GM12891 (cell line): Measurements from ENCODE around the gene NPR1.

Source experiments
- PAX5 ChIP-seq: IDR thresholded peaks from 2 replicates; pipeline ENCODE4 v1.6.1; 2011; ENCODE audit warnings: low read length, moderate library complexity, mild to moderate bottlenecking; ENCODE audit not compliant: insufficient read depth, severe bottlenecking
- POLR2A ChIP-seq: IDR thresholded peaks from 2 replicates; pipeline ENCODE4 v1.6.1; 2011; ENCODE audit warnings: low read depth, low read length, control low read depth
- POLR2AphosphoS5 ChIP-seq: IDR thresholded peaks from 2 replicates; pipeline ENCODE4 v1.6.1; 2011; ENCODE audit warnings: low read depth, low read length, control low read depth
- POU2F2 ChIP-seq: IDR thresholded peaks from 2 replicates; pipeline ENCODE4 v1.6.1; 2011; ENCODE audit warnings: low read depth, mild to moderate bottlenecking, control low read depth, low read length, moderate library complexity
- SPI1 ChIP-seq: IDR thresholded peaks from 2 replicates; pipeline ENCODE4 v1.6.1; 2011; ENCODE audit warnings: low read depth, low read length, control low read depth
- TAF1 ChIP-seq: IDR thresholded peaks from 2 replicates; pipeline ENCODE4 v1.6.1; 2011; ENCODE audit warnings: low read depth, low read length, control low read depth

DNA sequence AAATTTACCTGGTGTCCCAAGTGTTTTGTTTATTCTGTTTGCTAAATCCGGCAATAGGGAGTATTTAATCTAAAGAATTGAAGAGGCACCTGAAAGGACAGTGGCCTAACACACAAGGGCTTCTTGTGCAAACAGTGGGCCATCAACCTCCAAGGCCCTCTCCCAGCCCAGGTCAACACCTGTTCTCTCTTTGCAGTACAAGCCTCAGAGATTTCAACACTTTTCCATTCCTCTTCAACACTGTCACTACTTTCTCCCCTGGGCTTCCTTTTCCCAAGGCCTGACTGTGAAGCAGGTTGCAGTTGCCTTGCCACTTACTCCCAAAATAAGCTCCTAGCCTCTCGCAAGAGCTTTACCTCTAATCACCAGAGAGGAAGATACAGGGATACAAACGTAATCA is 23.2 kb upstream of the NPR1 start:
- TF ChIP-seq POLR2A (no peak), POLR2AphosphoS5 (no peak), POU2F2 (no peak), TAF1 (no peak), SPI1 (no peak), PAX5 (no peak)
